SIG-M5 (cell line): ENCODE data around the gene UNC13C.

Source experiments
- DNase-seq: peaks from one replicate; lab custom pipeline; 2025; lab: John Stamatoyannopoulos, UW

UNC13C gene

DNA sequence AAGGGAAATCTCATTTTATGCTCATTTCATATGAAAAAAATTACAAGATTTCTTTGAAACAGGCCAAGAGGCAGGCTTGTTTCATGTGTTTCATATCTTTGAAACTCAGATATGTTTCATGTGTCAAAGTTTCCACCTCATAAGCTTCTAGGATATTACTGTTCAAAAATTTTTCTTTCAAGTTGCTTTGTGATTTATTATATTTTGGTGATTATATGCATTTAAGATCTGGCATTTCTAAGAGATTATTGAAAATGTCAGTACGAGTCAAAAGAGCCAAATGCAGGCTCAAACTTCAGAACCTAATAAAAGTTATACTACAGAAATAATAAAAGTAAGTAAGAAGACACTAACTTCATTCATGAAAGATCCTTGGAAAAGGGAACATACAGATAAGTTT lies 590.1 kb downstream of the UNC13C start:
- no peak for DNase-seq

DNA sequence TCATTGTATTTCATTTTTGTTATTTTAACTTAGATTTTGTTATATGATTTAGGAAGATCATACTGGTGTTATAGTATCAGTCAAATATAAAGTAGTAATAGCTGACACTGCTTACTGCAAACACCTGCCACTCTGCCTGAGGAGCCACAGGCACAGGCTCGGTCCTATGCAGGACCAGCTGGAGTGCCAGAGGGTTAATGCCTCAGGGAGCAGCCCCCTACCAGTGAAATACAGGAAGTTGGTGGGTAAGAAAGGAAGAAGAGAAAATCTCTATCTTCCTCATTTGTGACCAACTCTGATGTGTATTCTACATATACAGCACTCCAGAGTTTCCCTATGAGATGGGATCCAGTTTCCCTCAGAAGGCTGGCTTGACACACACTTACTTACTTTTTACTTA lies 593.3 kb downstream of the UNC13C start:
- DNase-seq, result no peak

DNA sequence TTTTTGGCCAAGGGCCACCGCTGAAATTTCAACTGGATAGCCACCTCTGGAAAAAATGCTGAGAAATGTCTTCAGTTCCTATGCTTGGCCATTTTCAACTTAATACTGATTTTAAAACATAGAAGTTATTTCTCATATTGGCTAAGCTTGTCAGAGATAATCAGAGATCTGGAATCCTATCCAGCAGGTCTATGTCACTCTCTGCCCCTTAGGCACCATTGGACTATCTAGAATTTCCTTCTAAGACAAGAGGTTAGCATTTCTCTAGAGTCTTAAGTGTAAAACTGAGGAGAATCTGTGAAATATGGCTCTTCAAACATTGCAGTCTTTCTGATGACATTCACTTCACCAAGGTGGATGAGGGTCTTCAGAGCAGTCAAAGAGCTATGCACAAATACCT lies 597.3 kb downstream of the UNC13C start:
- DNase-seq, result no peak

DNA sequence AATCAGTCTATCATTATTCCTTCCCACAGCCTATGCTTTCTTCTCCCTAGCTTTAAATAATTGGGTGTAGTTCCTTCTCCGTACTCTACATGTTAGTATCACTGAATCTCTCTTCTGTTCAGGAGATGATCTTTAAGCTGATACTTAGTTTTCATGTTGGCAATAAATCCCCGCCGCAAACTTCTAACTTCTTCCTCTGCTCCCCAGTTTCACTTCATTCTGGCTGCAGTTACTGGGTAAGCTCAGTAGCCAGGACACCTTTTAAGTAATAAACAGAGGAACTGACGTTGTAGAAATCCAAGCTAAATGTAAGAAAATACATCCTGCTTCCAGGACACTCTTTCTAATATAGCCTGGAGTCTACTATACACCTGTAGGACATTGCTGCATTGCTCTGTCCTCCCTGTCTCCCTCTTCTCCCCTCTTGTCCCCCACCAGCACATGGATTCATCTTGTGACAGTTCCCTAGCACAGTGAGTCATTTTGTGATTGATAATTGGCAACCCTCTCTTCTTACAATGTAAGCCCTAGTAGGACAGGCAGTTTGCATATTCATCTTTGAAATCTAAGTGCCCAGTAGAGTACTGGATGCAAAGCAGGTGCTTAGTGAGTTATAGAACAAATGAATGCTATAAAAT lies 598.2 kb downstream of the UNC13C start:
- no peak for DNase-seq

DNA sequence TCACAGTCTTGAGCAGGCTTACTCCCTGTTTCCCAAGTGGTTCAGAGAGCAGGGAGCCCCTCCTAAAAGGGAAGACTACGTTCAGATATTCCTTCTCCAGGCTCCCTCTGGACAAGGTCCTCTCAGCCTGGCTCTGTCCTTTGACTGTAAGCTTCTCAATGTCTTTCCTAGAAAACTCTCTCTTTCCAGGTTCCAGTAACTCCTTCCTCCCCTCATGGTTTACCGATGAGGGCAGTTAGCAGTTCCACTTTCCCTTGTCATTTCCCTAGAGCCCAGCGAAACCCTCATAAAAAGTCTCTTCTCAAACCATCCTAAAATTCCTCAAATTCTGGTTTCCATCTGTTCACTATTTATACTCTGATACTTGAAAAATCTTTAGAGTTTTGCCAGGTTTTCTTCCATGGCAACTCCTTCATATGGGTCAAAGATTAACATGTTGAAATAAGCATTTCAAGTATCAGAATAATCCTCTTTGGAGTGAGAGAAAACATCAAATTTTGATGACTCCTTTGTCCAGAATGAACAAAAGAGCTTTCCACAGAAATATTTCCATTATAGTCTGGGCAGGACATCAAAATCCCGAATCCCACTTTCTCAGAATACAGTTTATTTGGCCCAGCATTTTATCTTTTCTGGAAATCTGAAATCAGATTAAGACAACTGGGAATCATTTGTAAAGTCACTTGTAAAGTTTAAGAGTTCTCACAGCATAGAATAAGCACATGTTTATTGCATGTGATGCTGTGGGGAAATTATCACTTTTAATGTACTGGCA lies 599.4 kb downstream of the UNC13C start:
- no peak for DNase-seq

DNA sequence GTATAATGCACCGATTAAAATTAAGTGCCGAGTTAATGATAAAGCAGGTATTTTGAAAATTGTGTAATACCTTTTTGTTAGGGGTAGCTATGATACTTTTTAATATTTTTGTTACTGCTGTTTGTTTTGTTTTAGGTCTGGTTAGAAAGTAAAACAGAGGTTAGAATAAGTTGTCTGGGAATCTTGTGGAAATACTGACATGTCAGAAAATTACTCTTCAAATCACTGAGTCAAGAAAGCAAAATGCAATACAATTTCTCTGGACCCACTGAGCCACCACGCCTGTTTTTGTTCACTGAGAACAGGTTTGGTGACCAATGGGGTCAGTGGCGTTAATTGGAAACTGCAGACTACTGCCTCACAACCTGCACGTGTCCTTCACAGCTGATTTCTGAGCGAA lies 601.6 kb downstream of the UNC13C start:
- no peak for DNase-seq

DNA sequence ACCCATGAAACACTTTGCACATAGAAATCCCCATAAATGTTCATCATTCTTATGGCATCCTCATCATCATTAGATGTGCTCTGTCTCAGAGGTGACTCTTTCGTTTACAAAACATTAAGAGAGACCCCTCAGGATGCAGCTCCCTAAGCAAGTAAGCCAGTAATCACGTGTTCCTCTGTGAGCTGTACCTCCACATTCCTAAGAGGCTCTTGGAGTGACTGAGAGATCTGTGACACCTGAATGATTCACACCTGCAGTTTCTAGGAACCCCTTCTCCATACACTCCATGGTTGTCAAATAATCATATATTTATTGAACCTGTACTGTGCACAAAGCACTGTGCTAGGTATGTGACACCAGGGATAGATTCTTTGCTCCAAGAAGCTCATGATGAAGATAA lies 602.4 kb downstream of the UNC13C start:
- DNase-seq, result no peak

DNA sequence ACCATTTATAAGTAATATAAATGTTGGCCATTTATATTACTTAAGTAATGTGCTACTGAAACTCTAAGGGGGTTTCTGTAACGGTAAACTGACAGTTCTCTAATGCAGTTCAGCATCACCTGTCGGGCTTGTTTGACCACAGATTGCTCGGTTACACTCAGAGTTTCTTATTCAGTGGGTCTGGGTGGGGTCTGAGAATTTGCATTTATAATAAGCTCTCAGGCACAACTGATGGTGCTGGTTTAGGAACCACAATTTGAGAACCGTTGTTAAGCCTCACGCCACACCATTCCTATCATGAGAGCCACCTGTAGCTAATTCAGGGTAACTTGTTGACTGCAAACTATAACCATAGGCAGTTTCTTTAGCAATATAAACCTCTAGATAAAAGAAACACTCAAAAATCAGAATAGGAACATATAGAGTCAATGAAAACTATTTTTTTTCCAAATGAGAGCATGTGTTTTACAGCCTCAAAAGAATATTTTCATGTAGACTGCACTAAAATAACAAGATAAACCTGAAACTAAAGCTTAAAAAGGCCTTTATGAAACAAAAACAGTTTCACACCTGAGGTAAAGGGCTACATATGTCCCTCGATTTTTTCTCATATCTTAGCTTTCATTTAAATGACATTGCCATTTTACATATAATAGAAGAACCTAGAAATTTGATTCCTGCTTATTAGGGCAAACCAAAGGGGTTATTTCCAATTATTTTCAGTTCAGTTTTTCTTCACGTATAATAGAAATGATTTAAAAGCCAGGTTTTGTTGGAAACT lies 604.8 kb downstream of the UNC13C start:
- no peak for DNase-seq

DNA sequence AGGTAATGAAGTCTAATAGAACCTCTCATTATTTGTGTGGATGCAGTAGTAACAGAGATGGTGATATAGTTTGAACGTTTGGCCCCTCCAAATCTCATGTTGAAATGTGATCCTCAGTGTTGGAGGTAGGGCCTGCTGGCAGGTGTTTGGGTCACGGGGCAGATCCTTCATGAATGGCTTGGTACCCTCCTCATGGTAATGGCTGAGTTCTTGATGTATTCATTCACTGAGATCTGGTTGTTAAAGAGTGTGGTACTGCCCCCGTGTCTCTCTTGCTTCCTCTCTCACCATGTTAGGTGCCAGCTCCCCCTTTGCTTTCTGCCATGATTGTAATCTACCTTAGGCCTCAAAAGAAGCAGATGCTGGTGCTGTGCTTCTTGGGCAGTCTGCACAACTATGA lies 606.8 kb downstream of the UNC13C start:
- no peak for DNase-seq

DNA sequence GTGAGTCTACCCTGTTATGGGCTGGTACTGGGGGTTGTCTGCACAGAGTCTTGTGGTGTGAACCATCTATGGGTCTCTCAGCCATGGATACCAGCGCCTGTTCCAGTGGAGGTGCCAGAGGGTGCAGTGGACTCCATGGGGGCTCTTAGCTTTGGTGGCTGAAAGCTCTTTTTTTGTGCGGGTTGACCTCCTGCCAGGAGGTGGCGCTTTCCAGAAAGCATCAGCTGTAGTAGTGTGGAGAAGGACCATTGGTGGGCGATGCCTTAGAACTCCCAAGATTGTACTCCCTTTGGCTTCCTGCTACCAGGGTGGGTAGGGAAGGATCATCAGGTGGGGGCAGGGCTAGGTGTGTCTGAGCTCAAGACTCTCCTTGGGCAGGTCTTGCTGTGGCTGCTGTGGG lies 615.9 kb downstream of the UNC13C start:
- DNase-seq, result no peak

DNA sequence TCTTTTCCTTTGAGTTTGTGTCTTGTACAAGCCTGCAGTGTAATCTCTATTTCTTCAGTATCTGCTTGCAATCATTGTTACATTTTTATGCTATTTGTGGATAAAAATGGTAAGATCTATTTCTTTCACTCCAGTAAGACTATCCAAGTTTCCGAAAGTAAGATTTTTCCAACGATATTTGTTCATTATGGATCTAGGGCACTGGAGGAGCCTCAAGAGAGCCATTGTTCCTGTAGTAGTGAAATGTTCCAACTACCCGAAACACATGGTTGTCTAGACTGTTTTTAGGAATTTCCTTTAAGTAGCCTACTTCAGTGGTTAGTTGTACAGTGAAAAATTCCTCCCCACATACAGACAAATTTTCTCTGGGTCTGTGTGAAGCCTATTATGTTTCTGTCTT lies 621.1 kb downstream of the UNC13C start:
- DNase-seq, result no peak

DNA sequence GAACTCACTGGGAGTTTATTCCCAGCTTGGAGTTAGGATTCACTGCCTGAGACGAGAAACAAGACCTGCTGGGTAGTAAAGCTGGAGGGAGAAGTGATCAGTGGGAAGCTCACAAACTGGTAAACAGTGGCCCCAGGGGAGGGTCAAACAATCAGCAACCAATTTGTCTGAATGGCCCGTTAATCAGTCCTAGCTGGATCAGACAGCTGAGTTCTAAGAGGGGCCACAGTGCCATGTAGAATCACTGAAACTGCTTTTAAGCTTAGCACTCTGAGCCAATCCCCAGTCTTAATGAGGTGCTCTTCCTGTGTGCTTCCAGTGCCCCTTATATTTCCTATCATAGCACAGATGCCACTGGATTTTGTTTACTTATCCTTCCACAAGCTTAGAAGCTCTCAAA lies 626.8 kb downstream of the UNC13C start:
- no peak for DNase-seq

DNA sequence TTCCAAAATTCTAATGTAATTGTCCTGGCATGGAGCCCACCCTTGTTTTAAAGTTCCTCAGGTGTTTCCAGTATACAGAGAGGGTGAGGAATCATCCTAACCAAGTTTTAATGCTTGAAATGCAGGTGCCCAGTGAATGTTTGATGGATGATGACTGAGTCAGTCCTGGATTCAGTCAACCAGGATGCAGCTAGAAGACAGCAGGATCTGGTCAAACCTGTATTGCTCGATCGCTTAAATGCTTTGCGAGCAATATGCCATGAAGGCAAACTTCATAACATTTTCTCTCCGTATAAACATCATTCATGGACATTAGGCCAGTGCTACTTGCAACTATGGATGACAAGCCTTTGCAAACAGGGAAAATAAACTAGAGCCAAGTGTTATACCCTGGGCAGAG lies 627.3 kb downstream of the UNC13C start:
- no peak for DNase-seq

DNA sequence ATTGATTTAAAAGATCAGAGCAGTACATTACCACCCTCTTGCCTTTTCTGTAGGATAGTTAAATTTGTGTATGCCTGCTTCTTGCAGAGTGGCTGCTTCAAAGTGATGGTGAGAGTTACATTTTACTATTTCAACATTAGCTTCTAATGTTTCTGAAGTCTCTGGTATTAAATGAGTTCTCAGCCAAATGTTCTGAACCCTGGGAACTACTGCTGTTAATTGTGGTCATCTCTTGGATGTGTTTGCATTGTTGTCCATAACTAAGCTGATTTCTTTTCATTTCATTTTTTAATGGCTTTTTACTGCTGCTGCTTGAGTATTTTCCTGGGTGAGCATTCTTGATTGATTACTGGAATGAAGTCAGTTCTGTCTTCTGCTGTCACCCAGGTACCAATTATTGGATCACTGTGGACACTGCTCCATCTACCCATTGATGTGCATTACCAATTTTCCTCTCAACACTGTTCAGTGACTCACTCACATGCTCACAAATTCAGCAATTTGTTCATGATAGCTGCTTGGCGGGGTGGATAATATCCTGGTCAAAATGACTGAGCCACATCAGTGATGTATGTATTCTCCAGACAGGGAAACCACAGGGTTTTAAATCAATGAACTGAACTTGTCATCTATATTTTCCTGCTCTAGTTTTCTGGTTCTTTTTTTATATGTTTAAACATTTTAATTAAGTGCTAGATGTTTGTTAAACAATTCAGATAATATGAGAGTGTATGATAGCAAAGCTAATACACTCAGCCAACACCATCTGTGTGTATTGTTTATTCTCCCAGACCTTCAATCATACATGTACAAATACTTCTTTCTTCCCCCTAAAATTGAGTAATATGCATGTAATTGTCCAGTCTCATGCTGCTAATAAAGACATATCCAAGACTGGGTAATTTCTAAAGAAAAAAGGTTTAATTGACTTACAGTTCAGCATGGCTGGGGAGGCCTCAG lies 630.9 kb downstream of the UNC13C start:
- DNase-seq, result no peak

DNA sequence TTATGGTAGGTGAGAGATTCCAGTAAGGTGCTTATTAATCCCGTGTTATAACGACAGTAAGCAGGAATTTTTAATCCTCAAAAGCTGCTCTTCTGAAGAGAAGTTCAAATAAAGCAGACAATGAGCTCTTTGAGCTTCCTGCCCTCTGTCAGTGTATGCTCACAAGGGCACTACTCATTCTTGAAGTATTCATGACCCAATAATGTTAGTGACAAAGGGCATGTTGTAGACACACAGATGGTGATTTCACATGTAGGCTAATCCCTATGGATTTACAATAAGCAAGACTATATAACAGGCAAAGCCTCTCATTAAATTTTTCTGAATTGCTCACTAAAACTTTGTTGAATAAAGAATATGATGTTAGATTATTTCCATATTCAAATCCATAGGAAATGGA lies 639.9 kb downstream of the UNC13C start:
- DNase-seq, result no peak

DNA sequence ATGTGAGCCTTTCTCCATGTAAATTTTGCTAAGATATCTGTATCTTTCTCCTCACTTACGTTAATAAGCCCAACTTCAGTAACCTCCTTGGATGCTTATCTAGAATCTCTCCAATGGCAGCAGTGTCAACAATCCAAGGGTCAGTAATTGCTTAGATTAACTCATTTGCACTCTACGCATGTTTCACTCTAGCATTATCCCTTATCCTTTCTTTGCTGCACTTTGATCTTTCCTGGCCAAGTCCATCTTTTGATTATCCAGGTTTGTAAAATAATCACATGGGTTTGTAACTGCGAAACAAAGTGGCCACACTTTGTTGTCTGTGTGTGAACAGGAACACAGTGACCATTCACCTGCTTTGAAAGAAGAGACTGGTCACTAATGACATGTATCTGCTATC lies 640.9 kb downstream of the UNC13C start:
- no peak for DNase-seq

DNA sequence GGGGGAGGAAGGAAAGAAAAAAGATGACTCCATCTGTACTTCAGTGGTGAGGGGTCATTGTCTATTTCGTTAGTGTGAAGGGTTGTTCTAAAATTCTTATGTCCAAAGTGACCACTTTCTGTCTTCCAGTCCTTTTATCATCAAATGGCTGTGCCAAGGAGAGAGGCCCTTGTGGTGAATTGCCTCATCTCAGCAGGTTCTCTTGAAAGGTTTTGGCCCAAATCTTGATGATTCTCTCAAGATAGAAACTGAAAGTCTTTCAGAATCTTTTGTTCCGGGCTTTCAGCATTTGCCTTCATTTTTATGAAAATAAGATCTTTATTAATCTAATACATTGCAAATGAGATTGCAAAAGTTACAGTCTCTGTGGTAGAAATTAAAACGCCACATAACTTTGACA lies 642.7 kb downstream of the UNC13C start:
- DNase-seq, result no peak

DNA sequence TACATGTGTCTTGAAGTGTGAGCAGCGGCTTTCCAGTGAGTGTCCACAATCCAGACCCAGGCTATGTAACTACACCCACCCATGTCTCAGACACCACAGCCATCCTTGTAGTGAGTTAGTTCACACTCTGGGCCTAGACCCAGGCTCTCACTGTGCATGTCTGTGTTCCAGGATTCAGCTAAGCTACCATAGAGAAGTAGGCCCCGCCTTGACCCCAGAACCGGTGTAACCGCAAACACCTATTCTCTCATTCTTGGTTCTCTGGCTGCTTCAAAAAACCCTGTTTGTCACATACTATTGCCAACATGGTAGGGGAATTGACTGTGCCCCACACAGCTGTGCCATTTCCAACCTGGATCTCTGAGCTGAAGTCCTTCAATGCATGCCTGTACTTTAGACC lies 657.9 kb downstream of the UNC13C start:
- no peak for DNase-seq

DNA sequence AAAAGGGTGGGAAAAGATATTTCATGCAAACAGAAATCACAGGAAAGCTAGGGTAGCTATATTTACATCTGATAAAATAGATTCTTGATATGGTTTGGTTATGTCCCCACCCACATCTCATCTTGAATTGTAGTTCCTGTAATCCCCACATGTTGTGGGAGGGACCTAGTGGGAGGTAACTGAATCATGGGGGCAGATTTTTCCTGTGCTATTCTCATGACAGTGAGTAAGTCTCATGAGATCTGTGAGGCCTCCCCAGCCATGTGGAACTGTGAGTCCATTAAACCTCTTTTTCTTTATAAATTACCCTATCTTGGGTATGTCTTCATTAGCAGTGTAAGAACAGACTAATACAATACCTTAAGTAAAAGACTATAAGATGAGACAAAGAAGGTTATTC lies 660.4 kb downstream of the UNC13C start:
- no peak for DNase-seq

DNA sequence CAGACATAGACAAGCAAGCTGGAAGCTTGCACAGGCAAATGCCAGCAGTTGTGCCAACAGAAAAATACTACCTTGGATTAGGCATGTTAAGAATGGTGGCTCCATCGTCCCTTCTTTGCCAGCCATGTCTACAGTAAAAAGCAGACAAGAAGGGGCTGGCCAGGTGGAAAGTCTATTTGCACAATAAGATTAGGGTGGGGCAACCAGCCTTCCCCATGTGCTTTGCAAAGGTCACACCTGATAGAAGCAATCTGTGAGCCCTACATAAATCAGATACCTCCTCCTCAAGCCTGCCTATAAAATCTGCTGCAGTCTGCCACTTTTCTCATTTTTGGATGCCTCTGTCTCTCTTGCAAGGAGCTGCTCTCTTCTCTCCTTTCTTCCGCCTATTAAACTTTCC lies 662.6 kb downstream of the UNC13C start:
- DNase-seq, result no peak

DNA sequence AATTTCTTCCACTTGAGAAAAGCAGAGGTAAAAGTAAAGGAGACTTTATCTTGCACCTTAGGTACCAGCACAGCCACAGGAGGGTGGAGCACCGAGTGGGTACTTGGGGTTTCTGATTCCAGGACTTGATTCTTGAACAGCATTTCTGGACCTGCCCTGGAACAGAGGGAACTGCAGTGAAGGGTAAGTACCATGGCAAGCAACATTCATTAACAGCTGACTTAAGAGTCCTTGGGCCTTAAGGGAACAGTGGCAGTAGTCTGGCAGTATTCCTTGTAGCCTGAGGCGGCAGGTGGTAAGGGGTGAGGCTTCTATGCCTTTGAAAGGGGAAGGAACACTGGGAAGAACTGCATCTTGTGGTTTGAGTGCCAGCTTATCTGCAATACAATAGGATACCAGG lies 666.6 kb downstream of the UNC13C start:
- DNase-seq, result no peak

DNA sequence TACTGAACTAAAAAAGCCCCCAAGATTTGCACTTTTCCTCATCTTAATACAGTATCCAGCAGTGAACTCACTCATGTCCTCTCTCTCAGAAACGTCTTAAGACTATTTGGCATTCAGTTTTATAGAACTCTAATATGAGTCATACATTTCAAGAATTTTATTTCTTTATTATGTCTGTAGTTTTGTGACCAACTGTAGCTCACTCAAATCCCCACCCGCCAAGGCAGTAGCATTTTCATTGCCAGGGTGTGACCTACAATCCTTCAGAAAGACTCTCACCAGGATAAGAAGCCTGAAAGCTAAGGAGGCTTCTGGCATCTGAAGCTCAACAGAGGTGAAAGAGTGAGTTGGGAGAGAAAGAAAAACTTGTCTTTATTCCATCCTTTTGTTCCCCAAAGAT lies 681.4 kb downstream of the UNC13C start:
- no peak for DNase-seq
